GM12878 (cell line): ENCODE results near the gene PLOD2. TPM values are rescaled to one million over a fixed set of nuclear protein-coding genes. Genes with fewer than 3 reads are reported as not detected.

Experiments used
- ATAC-seq: fragments of 200-7000 bp; cut with Tn5 transposase; 3 replicates; pipeline ENCODE4 v1.9.1; 2020; ENCODE audit warnings: mild to moderate bottlenecking, moderate library complexity
- BruUV-seq: library from RNA; stranded (reverse); fragments of 400-500 nt; replicated peaks from 2 replicates; lab custom pipeline; 2021; lab: Mats Ljungman, UMichigan
- CTCF ChIA-PET: fragments of 300-600 bp; sonication (Branson Sonifier 250); formaldehyde crosslinking; extraction: SDS; loops from one replicate; lab custom pipeline; 2021; ENCODE audit warnings: inconsistent platforms; lab: Yijun Ruan, JAX
- POLR2A ChIA-PET: fragments of 350-600 bp; formaldehyde crosslinking; extraction: SDS; loops from one replicate; lab custom pipeline; 2021; ENCODE audit warnings: inconsistent platforms; lab: Charles Lee
- RAD21 ChIA-PET: fragments of 300-600 bp; sonication (Branson Sonifier 250); formaldehyde crosslinking; loops from one replicate; lab custom pipeline; 2023; ENCODE audit warnings: antibody characterized with exemption; ENCODE audit not compliant: unreplicated experiment; lab: Charles Lee
- SMC1A ChIA-PET: fragments of 300-600 bp; sonication (Branson Sonifier 250); formaldehyde crosslinking; loops from one replicate; lab custom pipeline; 2023; ENCODE audit not compliant: unreplicated experiment, uncharacterized antibody; lab: Charles Lee
- DNase-seq: peaks from one replicate; pipeline ENCODE4 v3.0.0-alpha.2; 2011; ENCODE audit warnings: low read depth, low spot score
- FAIRE-seq: peaks from 3 replicates; lab custom pipeline; 2011; peaks lifted over from hg19 to GRCh38; lab: Jason Lieb, UNC
- H2AFZ ChIP-seq: 2 replicates; pipeline ENCODE4 v1.6.0; 2011; ENCODE audit warnings: low read depth, low read length, control low read depth; ENCODE audit not compliant: control insufficient read depth
- H3K27ac ChIP-seq: 2 replicates; pipeline ENCODE4 v1.5.1; 2011; ENCODE audit warnings: control low read depth; ENCODE audit not compliant: control insufficient read depth, insufficient read depth
- H3K27me3 ChIP-seq, 2 experiments: replicated peaks in 1 of 2; 2 replicates each; pipeline versions ENCODE4 v1.6.0 to v1.6.1; 2011; ENCODE audit warnings: low read length in 1 of 2; ENCODE audit not compliant: control insufficient read depth in 2 of 2, insufficient read depth in 2 of 2
- H3K36me3 ChIP-seq, 2 experiments: 2 replicates each; pipeline ENCODE4 v1.5.1; 2011; ENCODE audit warnings: low read length in 1 of 2; ENCODE audit not compliant: control insufficient read depth in 2 of 2, insufficient read depth in 2 of 2
- H3K4me1 ChIP-seq: 2 replicates; pipeline ENCODE4 v1.6.1; 2011; ENCODE audit warnings: mild to moderate bottlenecking, low read length, moderate library complexity, mixed read lengths; ENCODE audit not compliant: control insufficient read depth, insufficient read depth
- H3K4me2 ChIP-seq: 2 replicates; pipeline ENCODE4 v1.6.0; 2011; ENCODE audit warnings: control low read depth; ENCODE audit not compliant: control insufficient read depth, insufficient read depth
- H3K4me3 ChIP-seq: fragments of 200-600 bp; sonication (generic); 2 replicates; pipeline ENCODE4 v1.5.1; 2016
- H3K79me2 ChIP-seq: 2 replicates; pipeline ENCODE4 v1.6.0; 2011; ENCODE audit warnings: low read length; ENCODE audit not compliant: control insufficient read depth, insufficient read depth
- H3K9ac ChIP-seq: 2 replicates; pipeline ENCODE4 v1.8.0; 2011; ENCODE audit warnings: low read length, control low read depth, mixed read lengths; ENCODE audit not compliant: control insufficient read depth, insufficient read depth
- H3K9me3 ChIP-seq: replicated peaks from 3 replicates; pipeline ENCODE4 v1.5.1; 2011; ENCODE audit warnings: mild to moderate bottlenecking, low read length; ENCODE audit not compliant: control insufficient read depth, insufficient read depth
- H4K20me1 ChIP-seq: 2 replicates; pipeline ENCODE4 v1.6.0; 2011; ENCODE audit not compliant: control insufficient read depth, insufficient read depth
- CHD1 ChIP-seq: IDR thresholded peaks from 2 replicates; pipeline ENCODE4 v1.6.1; 2012; ENCODE audit warnings: low read depth, low read length, improper control_type of control experiment
- E2F4 ChIP-seq: IDR thresholded peaks from 2 replicates; pipeline ENCODE4 v1.6.1; 2012; ENCODE audit warnings: low read depth, low read length, improper control_type of control experiment
- EP300 ChIP-seq, 2 experiments: fragments of 150-350 bp in 1 of 2; IDR thresholded peaks; 2 replicates each; pipeline ENCODE4 v1.6.1; 2011 to 2012; ENCODE audit warnings: low read depth in 2 of 2, low read length in 2 of 2, borderline replicate concordance in 1 of 2, improper control_type of control experiment in 1 of 2, inconsistent platforms in 1 of 2; ENCODE audit not compliant: control insufficient read depth in 1 of 2
- GATAD2B ChIP-seq: fragments of 450-650 bp; conservative IDR thresholded peaks from 2 replicates; pipeline ENCODE4 v1.6.1; 2017; ENCODE audit warnings: low read depth, mild to moderate bottlenecking, moderate library complexity
- RB1 ChIP-seq: fragments of 450-650 bp; formaldehyde crosslinking; IDR thresholded peaks from 2 replicates; pipeline ENCODE4 v1.6.1; 2017; ENCODE audit warnings: mild to moderate bottlenecking, borderline replicate concordance
- RFX5 ChIP-seq: IDR thresholded peaks from 2 replicates; pipeline ENCODE4 v1.6.1; 2011; ENCODE audit warnings: low read depth, low read length, improper control_type of control experiment
- SIX5 ChIP-seq: IDR thresholded peaks from 2 replicates; pipeline ENCODE4 v1.6.1; 2011; ENCODE audit warnings: mild to moderate bottlenecking, low read depth, low read length, moderate library complexity; ENCODE audit not compliant: severe bottlenecking
- SP1 ChIP-seq: IDR thresholded peaks from one replicate; pipeline ENCODE4 v1.6.1; 2011; ENCODE audit warnings: low read depth, low read length
- SPI1 ChIP-seq: IDR thresholded peaks from 2 replicates; pipeline ENCODE4 v1.6.1; 2011; ENCODE audit warnings: low read depth, mild to moderate bottlenecking, low read length, moderate library complexity, borderline replicate concordance; ENCODE audit not compliant: insufficient read depth
- TARDBP ChIP-seq: IDR thresholded peaks from 2 replicates; pipeline ENCODE4 v1.6.1; 2016; ENCODE audit warnings: borderline replicate concordance
- ZBED1 ChIP-seq: IDR thresholded peaks from 2 replicates; pipeline ENCODE4 v1.6.1; 2016; ENCODE audit warnings: borderline replicate concordance
- in situ Hi-C: fragments of 300-500 bp; cut with MboI; formaldehyde crosslinking; loops from 9 replicates; pipeline ENCODE4 v1.14.3; 2018; ENCODE audit warnings: mixed read lengths
- intact Hi-C: fragments of 100-400 bp; cut with micrococcal nuclease; formaldehyde crosslinking; loops from one replicate; pipeline ENCODE4 v1.14.2; 2022; ENCODE audit not compliant: unreplicated experiment
- polyA plus RNA-seq, 11 experiments: library from polyadenylated mRNA; depleted of rRNA in 4 of 11; unstranded in 6 of 11; stranded (reverse) in 5 of 11; fragments of >200 nt; fragmentation: Nextera tagmentation in 4 of 11; fragmentation: Illumina TruSeq in 1 of 11; extraction: Ambion mirVana in 4 of 11; extraction: Trizol in 1 of 11; gene quantifications; 1 replicate in 1 of 11; 2 replicates in 10 of 11; pipeline versions ENCODE4 v1.2.1 to v1.2.3, GENCODE V29; 2011 to 2016; ENCODE audit warnings: inconsistent platforms in 2 of 11, missing spikeins in 2 of 11, low read depth in 1 of 11
- total RNA-seq, 4 experiments: library from RNA; depleted of rRNA in 3 of 4; stranded (reverse); fragments of >200 nt in 3 of 4; fragmentation: Illumina TruSeq in 1 of 4; extraction: Trizol in 1 of 4; gene quantifications; 2 replicates each; pipeline versions ENCODE4 v1.2.1 to v1.2.3, GENCODE V29; 2013 to 2021
- TF ChIP-seq, protein P1 (sequence below): IDR thresholded peaks from 2 replicates; pipeline ENCODE4 v1.6.1; 2011; ENCODE audit warnings: low read depth, low read length, improper control_type of control experiment, borderline replicate concordance

Gene PLOD2
- total and polyA plus RNA-seq, 10 of the 15 experiments (the other 5 are each of a cell fraction or from before 2014, with no cell fraction given) = 0.03 to 0.56 (median 0.33) TPM; not detected in 4

DNA sequence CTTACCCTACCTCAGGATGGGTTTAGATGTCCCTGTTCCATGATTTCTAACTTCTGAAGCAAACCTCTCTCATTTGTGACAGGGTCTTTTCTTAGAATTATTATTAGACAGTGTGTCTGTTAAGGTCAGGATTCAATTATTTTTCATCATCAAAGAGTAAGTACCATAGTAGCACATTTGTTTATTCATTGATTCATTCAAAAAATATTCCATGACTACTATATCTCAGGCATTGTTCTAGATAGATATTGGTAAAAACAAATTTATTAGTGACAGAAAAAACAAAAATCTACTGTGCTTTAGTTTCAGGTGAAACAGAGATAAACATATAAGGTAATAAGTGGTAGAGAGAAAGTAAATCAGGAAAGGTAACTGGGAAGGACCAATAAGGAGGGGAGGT is 3.5 kb upstream of the PLOD2 start:
- ChIA-PET SMC1A (no interaction called here), RAD21 (no interaction called here), POLR2A (no interaction called here), CTCF (no interaction called here)
- FAIRE-seq = no peak
- no peaks in the 10 kb centered on the region for H3K79me2 ChIP-seq
- H3K36me3 ChIP-seq = no peaks in the 10 kb centered on the region
- no peak overlapping the region for H3K4me3 ChIP-seq
- in situ Hi-C loops = no loop called here
- no TSS peak for BruUV-seq
- no peak overlapping the region for H3K9ac ChIP-seq
- H2AFZ ChIP-seq = no peak overlapping the region
- no peak for ATAC-seq
- peaks cover 5 to 11% of the 10 kb centered on the region in 2 experiments for H3K27me3 ChIP-seq
- H3K4me1 ChIP-seq = no peaks in the 10 kb centered on the region
- no peaks in the 10 kb centered on the region for H4K20me1 ChIP-seq
- DNase-seq = no peak
- H3K27ac ChIP-seq = no peak overlapping the region
- no peaks in the 10 kb centered on the region for H3K9me3 ChIP-seq
- no peak for TF ChIP-seq TARDBP
- TF ChIP-seq, protein P1, sequence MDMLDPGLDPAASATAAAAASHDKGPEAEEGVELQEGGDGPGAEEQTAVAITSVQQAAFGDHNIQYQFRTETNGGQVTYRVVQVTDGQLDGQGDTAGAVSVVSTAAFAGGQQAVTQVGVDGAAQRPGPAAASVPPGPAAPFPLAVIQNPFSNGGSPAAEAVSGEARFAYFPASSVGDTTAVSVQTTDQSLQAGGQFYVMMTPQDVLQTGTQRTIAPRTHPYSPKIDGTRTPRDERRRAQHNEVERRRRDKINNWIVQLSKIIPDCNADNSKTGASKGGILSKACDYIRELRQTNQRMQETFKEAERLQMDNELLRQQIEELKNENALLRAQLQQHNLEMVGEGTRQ = no peak
- no peak for TF ChIP-seq SP1
- no peak for TF ChIP-seq RB1
- TF ChIP-seq E2F4 = no peak
- TF ChIP-seq RFX5 = no peak
- TF ChIP-seq SPI1 = no peak
- TF ChIP-seq ZBED1 = no peak
- TF ChIP-seq SIX5 = no peak
- TF ChIP-seq CHD1 = no peak
- TF ChIP-seq EP300 (IDR thresholded peaks at IDR 0.05; ENCODE audit: borderline replicate concordance in 1 of 2, control insufficient read depth in 1 of 2, low read depth in 2 of 2, low read length in 2 of 2) = no peak
- no peak for TF ChIP-seq GATAD2B
- intact Hi-C loops = no loop called here
- H3K4me2 ChIP-seq = no peak overlapping the region
